OCI-LY3 (cell line): Measurements from ENCODE around the gene SRXN1.

ENCODE experiments used
- H2AFZ ChIP-seq: fragments of 200-600, 300-600 bp; shearing (Covaris generic); 2 replicates; pipeline ENCODE4 v1.6.0; 2014; ENCODE audit warnings: antibody characterized with exemption, low read depth, low read length
- H3K27ac ChIP-seq: fragments of 200-600, 300-600 bp; sonication (generic); 2 replicates; pipeline ENCODE4 v1.5.1; 2014; ENCODE audit warnings: mild to moderate bottlenecking, low read length, moderate library complexity, mixed read lengths
- H3K27me3 ChIP-seq: fragments of 200-600, 300-600 bp; sonication (generic); 2 replicates; pipeline ENCODE4 v1.6.1; 2014; ENCODE audit warnings: low read depth, low read length, mixed read lengths
- H3K36me3 ChIP-seq: fragments of 200-600, 300-600 bp; sonication (generic); replicated peaks from 2 replicates; pipeline ENCODE3; 2014; ENCODE audit warnings: low read depth, low read length, mixed read lengths
- H3K4me1 ChIP-seq: fragments of 300-600, 200-600 bp; sonication (generic); 2 replicates; pipeline ENCODE4 v1.6.1; 2014; ENCODE audit warnings: low read length, mixed read lengths
- H3K4me2 ChIP-seq: fragments of 200-600, 300-600 bp; sonication (generic); 2 replicates; pipeline ENCODE4 v1.6.1; 2014; ENCODE audit warnings: low read length, mixed read lengths
- H3K4me3 ChIP-seq: fragments of 300-600, 200-600 bp; sonication (generic); 2 replicates; pipeline ENCODE4 v1.5.1; 2014; ENCODE audit warnings: antibody characterized with exemption, mild to moderate bottlenecking, low read length, moderate library complexity
- H3K79me2 ChIP-seq: fragments of 300-600, 200-600 bp; shearing (Covaris generic); 2 replicates; pipeline ENCODE4 v1.6.1; 2014; ENCODE audit warnings: mild to moderate bottlenecking, low read length, mixed read lengths
- H3K9ac ChIP-seq: fragments of 300-600, 200-600 bp; shearing (Covaris generic); 2 replicates; pipeline ENCODE4 v1.6.0; 2014; ENCODE audit warnings: mild to moderate bottlenecking, low read length, moderate library complexity
- H3K9me3 ChIP-seq: fragments of 200-600, 300-600 bp; shearing (Covaris generic); 2 replicates; pipeline ENCODE4 v1.6.1; 2014; ENCODE audit warnings: low read length, mixed read lengths; ENCODE audit not compliant: insufficient read depth
- H4K20me1 ChIP-seq: fragments of 200-600, 300-600 bp; sonication (generic); 2 replicates; pipeline ENCODE4 v1.6.1; 2016; ENCODE audit warnings: low read length, mixed read lengths; ENCODE audit not compliant: insufficient read depth
- CTCF ChIP-seq: fragments of 200-600, 300-600 bp; sonication (generic); IDR thresholded peaks from 2 replicates; pipeline ENCODE4 v1.5.1; 2014; ENCODE audit warnings: antibody characterized with exemption, low read length, low read depth
- EZH2phosphoT487 ChIP-seq: fragments of 200-600 bp; shearing (Covaris generic); IDR thresholded peaks from 2 replicates; pipeline ENCODE4 v1.6.1; 2018; ENCODE audit warnings: antibody characterized with exemption, mixed run types, low read depth

SRXN1 gene

GRCh38 chr20:635893-636338, 17.1 kb downstream of the SRXN1 start:
- no peak overlapping the region for H3K4me2 ChIP-seq
- no peaks in the 10 kb centered on the region for H3K36me3 ChIP-seq
- no peak for TF ChIP-seq EZH2phosphoT487
- no peak for TF ChIP-seq CTCF
- H2AFZ ChIP-seq: no peak overlapping the region
- H3K27ac ChIP-seq: no peak overlapping the region
- H3K9me3 ChIP-seq: no peaks in the 10 kb centered on the region
- H3K4me1 ChIP-seq: no peaks in the 10 kb centered on the region
- no peaks in the 10 kb centered on the region for H4K20me1 ChIP-seq
- no peak overlapping the region for H3K9ac ChIP-seq
- no peaks in the 10 kb centered on the region for H3K79me2 ChIP-seq
- H3K4me3 ChIP-seq: no peak overlapping the region
- peaks cover 20% of the 10 kb centered on the region for H3K27me3 ChIP-seq

DNA sequence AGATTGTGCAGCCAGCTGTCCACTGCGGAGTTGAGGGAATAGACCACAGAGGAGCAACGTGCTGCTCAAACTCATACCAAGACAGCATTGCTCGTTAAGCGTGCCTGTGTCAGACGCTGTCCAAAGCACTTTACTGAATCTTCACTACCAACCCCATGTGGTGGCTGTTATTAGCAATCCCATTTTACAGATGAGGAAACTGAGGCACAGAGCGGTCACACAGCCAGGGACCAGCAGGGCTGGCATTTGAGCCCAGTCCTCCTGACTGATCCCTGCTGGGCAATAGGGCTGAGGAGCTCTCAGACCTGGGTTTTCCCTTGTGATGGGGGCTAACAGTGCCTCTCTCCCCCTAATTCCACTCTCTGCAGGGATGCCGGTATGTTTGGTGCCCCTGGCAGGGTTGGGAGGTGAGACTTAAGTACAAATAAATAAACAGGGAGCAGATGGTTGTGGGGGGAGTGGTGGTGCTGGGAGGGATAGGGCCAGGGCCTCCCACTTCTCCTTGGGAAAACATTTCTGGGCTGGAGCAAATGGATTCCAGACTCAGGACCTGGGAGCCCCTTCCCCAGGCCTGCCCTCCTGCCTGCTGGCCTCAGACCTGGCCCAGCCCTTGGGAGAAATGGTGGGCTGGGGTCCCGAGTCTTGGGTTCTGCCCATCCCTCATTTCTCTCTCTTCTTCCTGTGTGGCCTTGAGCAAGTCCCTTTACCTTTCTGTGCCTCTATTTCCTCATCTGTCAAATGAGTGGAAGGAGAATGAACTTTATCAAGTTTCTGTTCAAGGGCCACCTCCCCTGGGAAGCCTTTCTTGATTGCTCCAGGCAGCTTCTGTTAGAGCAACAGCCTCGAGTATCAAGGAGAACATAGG, 17.7 kb downstream of the SRXN1 start:
- Histone ChIP-seq H3K4me1 (no peaks in the 10 kb centered on the region), H3K79me2 (no peaks in the 10 kb centered on the region), H2AFZ (no peak overlapping the region), H3K9me3 (no peaks in the 10 kb centered on the region), H3K36me3 (no peaks in the 10 kb centered on the region), H4K20me1 (no peaks in the 10 kb centered on the region), H3K4me2 (no peak overlapping the region), H3K9ac (no peak overlapping the region), H3K4me3 (no peak overlapping the region), H3K27ac (no peak overlapping the region), H3K27me3 (peaks cover 23% of the 10 kb centered on the region)
- TF ChIP-seq EZH2phosphoT487: no peak
- no peak for TF ChIP-seq CTCF

GRCh38 chr20:634148-634925, 18.7 kb downstream of the SRXN1 start:
- H3K79me2 ChIP-seq: no peaks in the 10 kb centered on the region
- H3K36me3 ChIP-seq: no peaks in the 10 kb centered on the region
- H4K20me1 ChIP-seq: no peaks in the 10 kb centered on the region
- H3K27ac ChIP-seq: no peak overlapping the region
- no peak overlapping the region for H2AFZ ChIP-seq
- peaks cover 23% of the 10 kb centered on the region for H3K27me3 ChIP-seq
- H3K4me1 ChIP-seq: no peaks in the 10 kb centered on the region
- H3K9me3 ChIP-seq: no peaks in the 10 kb centered on the region
- H3K4me2 ChIP-seq: no peak overlapping the region
- TF ChIP-seq EZH2phosphoT487 (no peak), CTCF (no peak)
- no peak overlapping the region for H3K4me3 ChIP-seq
- H3K9ac ChIP-seq: no peak overlapping the region

GRCh38 chr20:631101-631500, 21.9 kb downstream of the SRXN1 start:
- H3K9ac ChIP-seq: no peak overlapping the region
- H4K20me1 ChIP-seq: no peaks in the 10 kb centered on the region
- no peaks in the 10 kb centered on the region for H3K9me3 ChIP-seq
- TF ChIP-seq CTCF (no peak), EZH2phosphoT487 (no peak)
- H3K4me1 ChIP-seq: no peaks in the 10 kb centered on the region
- no peaks in the 10 kb centered on the region for H3K36me3 ChIP-seq
- H3K79me2 ChIP-seq: no peaks in the 10 kb centered on the region
- H3K27ac ChIP-seq: no peak overlapping the region
- H3K27me3 ChIP-seq: peaks cover 15% of the 10 kb centered on the region
- H2AFZ ChIP-seq: no peak overlapping the region
- H3K4me2 ChIP-seq: no peak overlapping the region
- no peak overlapping the region for H3K4me3 ChIP-seq
